Measurements from ENCODE around the gene TAGLN3.

The TAGLN3 gene

GRCh38 chr3:112035241-112035640, 36.5 kb downstream of the TAGLN3 start:
- no peak for TF ChIP-seq GATA2 (IDR thresholded peaks at IDR 0.05; ENCODE audit: low read depth, low read length)
- TF ChIP-seq GATA3 (IDR thresholded peaks at IDR 0.05; ENCODE audit: low read depth, low read length): no peak

DNA sequence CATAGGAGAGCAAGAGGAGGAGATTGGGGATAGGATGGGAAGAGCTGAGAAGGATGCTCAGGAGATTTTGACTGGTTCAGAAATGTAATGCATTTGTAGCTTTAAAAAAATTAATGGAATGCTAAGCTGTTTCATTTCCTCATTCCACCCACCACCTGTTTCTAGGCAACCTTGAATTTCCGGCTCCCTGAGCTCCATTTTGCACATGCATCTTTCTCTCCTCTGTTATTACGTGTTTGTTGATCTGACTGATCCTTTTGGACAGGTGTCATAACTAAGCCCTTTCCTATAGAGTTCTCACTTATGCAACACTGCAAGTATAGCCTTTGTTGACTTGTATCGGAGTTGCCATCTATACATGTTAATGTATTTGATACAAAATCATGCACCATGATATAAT, 40.1 kb downstream of the TAGLN3 start:
- TF ChIP-seq GATA3 (IDR thresholded peaks at IDR 0.05; ENCODE audit: low read depth, low read length) (no peak), GATA2 (IDR thresholded peaks at IDR 0.05; ENCODE audit: low read depth, low read length) (no peak)

GRCh38 chr3:112041321-112041720, 42.6 kb downstream of the TAGLN3 start:
- TF ChIP-seq GATA3 (IDR thresholded peaks at IDR 0.05; ENCODE audit: low read depth, low read length) (no peak), GATA2 (IDR thresholded peaks at IDR 0.05; ENCODE audit: low read depth, low read length) (no peak)

DNA sequence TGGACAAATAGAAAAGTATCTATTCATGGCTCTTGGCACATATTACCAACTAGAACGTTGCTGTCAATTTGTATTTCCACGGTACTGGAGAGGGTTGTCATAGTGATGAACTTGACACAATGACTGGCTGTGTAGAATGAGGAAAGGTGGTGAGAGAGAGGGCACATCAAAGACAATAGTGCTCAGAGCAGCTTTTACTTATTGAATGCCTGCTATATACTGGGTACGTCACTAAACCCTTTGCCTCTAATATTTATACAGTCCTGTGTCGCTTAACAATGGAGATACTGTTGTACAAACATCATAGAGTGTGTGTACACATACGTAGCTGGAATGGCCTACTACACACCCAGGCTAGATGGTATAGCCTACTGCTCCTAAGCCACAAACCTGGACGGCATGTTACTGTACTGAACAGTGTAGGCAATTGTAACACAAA, 44.1 kb downstream of the TAGLN3 start:
- TF ChIP-seq GATA3 (IDR thresholded peaks at IDR 0.05; ENCODE audit: low read depth, low read length): no peak
- TF ChIP-seq GATA2 (IDR thresholded peaks at IDR 0.05; ENCODE audit: low read depth, low read length): no peak

DNA sequence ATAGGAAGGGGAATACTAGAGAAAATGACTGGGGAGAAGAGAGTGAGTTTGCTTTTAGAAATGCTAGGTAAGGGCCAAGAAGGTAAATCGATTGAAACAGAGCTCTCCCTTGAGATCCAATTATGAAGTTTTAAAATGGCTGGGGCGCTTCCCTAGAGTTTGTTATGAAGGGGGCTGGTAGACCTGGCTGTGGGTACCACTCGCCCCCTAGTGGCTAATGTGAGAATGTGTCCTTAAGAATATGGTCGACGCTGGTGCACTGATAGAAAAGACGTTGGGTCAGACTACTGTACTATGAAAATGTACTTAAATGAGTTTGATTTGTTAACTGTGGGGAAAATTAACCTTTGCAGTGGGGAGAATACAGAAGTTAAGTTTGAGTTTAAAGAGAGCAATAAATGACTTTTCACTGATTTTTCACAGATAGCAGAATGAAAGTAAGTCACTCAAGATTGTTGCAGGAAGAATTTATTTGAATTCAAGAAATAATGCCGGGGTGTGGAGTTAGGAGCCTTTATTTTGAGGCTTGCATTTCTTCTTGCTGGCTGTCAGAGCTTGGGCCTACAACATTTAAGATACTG, 45.0 kb downstream of the TAGLN3 start:
- no peak for TF ChIP-seq GATA2 (IDR thresholded peaks at IDR 0.05; ENCODE audit: low read depth, low read length)
- no peak for TF ChIP-seq GATA3 (IDR thresholded peaks at IDR 0.05; ENCODE audit: low read depth, low read length)

GRCh38 chr3:112046599-112046998, 47.9 kb downstream of the TAGLN3 start:
- TF ChIP-seq GATA2 (IDR thresholded peaks at IDR 0.05; ENCODE audit: low read depth, low read length): no peak
- no peak for TF ChIP-seq GATA3 (IDR thresholded peaks at IDR 0.05; ENCODE audit: low read depth, low read length)

DNA sequence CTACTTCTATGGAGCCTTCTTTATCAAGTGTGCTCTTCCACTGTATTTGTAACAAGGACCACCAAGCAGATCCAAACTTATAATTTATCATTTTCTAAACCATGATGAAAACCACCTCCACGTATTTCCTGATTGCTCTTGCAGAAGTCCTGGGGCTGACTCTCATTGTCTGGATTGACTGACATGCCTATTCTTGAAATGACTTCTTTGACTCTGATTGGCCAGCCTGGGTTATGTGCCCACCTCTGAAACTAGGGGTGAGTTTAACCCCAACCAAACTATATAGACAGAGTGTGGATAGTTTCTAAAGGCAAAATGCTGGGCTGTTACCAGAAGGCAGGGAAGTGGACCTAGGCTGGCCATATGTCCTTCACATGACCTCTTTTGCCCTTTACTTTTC, 48.5 kb downstream of the TAGLN3 start:
- TF ChIP-seq GATA2 (IDR thresholded peaks at IDR 0.05; ENCODE audit: low read depth, low read length): no peak
- no peak for TF ChIP-seq GATA3 (IDR thresholded peaks at IDR 0.05; ENCODE audit: low read depth, low read length)

DNA sequence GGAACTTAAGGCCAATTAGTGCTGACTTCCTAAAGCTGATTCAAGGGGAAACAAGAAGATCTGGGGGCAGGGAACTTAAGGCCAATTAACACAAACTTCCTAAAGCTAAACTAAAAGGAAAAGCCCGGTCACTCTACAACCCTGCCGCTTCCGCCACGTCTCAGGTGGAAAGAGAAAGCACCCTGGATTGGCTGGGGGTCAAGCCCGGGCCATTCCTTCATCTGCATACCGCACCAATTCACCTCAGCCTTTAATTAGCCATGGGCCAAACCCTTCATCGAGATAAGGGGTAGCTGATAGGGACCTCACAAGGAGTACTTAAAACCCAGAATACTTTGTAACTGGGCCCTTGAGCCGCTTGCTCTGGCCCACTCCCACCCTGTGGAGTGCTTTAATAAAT, 50.2 kb downstream of the TAGLN3 start:
- TF ChIP-seq GATA3 (IDR thresholded peaks at IDR 0.05; ENCODE audit: low read depth, low read length): no peak
- no peak for TF ChIP-seq GATA2 (IDR thresholded peaks at IDR 0.05; ENCODE audit: low read depth, low read length)

DNA sequence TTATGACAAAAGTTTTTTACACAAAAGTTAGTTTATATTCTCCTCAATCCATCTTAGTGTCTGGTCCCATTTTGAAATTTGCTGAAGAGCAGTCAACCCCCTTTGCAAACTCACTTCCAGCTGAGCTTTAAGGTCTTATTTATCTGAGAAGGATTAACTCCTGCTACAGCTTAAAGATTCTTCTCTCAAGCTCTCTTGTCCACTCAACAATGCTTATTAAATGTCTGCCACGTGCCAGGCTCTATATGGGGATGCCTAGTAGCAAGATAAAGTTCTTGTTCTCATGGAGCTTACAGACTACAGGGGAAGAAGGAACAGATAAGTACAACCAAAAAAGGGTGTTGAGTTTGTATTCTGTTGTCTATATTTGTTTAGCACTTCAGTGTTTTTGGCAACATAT, 54.5 kb downstream of the TAGLN3 start:
- TF ChIP-seq GATA3 (IDR thresholded peaks at IDR 0.05; ENCODE audit: low read depth, low read length) (no peak), GATA2 (IDR thresholded peaks at IDR 0.05; ENCODE audit: low read depth, low read length) (no peak)

- TF ChIP-seq GATA3 (IDR thresholded peaks at IDR 0.05; ENCODE audit: low read depth, low read length) (no peak), GATA2 (IDR thresholded peaks at IDR 0.05; ENCODE audit: low read depth, low read length) (no peak)
These were observed 57.8 kb downstream of the TAGLN3 start for GRCh38 chr3:112056451-112056929.

- TF ChIP-seq GATA2 (IDR thresholded peaks at IDR 0.05; ENCODE audit: low read depth, low read length) (no peak), GATA3 (IDR thresholded peaks at IDR 0.05; ENCODE audit: low read depth, low read length) (no peak)
These were observed 60.8 kb downstream of the TAGLN3 start for GRCh38 chr3:112059497-112059896.

- TF ChIP-seq GATA3 (IDR thresholded peaks at IDR 0.05; ENCODE audit: low read depth, low read length) (no peak), GATA2 (IDR thresholded peaks at IDR 0.05; ENCODE audit: low read depth, low read length) (no peak)
These were observed 62.4 kb downstream of the TAGLN3 start for GRCh38 chr3:112061152-112061551.

All from SH-SY5Y (cell line).